Sciatic nerve (tissue), 2 donors: ENCODE data around the gene NLGN1. TPM values are rescaled to one million over a fixed set of nuclear protein-coding genes. Genes with fewer than 3 reads are reported as not detected.

Experiments
- ATAC-seq: fragments of 200-7000 bp; cut with Tn5 transposase; one replicate; pipeline ENCODE4 v1.9.1; 2020; ENCODE audit warnings: mild to moderate bottlenecking, moderate library complexity
- DNase-seq: peaks from one replicate; pipeline ENCODE4 v3.0.0-alpha.2; 2020; ENCODE audit warnings: low spot score
- intact Hi-C: fragments of 100-400 bp; cut with DNase I; formaldehyde crosslinking; loops from one replicate; pipeline ENCODE4 v1.14.2; 2022
- total RNA-seq: library from RNA; stranded (reverse); fragmentation: NEBNext Ultra II Directional; extraction: Animal tissue kit (Norgen Biotek cat#: 25700); gene quantifications from one replicate; pipeline ENCODE4 v1.2.1, GENCODE V29; 2021
- donor health status: DM: no; HTN: no; CAD: no.
- donor health status: DM: no; HTN: no; CAD: no.

The NLGN1 gene
- total RNA-seq, 1 donor from 2014 or later, result 26.0 TPM

GRCh38 chr3:173983343-173983742, 585.8 kb downstream of the NLGN1 start:
- intact Hi-C loops, result no loop called here
- DNase-seq (no peak), ATAC-seq (no peak)

- intact Hi-C loops, result no loop called here
- DNase-seq, result no peak
- ATAC-seq, result no peak
These were observed 589.4 kb downstream of the NLGN1 start for GRCh38 chr3:173986861-173987410.

DNA sequence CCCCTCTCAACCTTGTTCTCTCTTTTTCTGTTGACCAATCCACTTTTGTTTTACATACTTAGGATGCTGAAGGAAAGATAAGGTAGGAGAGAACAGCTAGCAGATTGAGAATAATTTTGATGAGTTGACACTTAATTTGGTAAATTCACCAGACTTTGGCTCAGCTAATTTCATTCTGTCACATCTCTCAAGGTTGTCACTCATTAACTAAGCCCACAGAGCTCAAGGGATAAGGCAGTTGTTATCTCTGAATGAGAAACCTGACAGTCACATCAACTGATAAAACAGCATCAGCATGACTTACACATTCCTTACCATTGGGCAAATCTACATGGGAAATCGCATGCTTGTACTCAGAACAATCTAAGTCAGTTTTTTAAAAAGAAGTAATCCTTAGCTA, 591.4 kb downstream of the NLGN1 start:
- DNase-seq, result no peak
- no peak for ATAC-seq
- intact Hi-C loops, result no loop called here

DNA sequence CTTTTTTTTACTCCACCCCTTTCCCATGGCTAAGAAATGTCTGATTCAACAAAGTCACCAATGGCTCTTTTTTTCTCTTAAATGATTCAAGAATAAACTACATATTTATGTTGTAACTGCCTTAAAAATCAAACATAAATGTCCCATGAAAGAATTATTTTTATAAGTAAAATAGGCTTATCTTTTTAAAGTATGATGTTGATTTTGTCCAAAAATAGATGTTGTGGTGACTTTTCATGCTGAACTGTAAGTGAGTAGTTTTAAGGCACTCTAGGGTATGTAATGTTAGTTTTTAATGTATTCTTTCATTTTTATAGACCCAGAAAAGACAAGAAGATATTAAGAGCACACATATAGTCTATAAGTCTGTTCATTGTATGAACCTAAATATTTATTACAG, 594.9 kb downstream of the NLGN1 start:
- intact Hi-C loops, result no loop called here
- no peak for ATAC-seq
- no peak for DNase-seq

DNA sequence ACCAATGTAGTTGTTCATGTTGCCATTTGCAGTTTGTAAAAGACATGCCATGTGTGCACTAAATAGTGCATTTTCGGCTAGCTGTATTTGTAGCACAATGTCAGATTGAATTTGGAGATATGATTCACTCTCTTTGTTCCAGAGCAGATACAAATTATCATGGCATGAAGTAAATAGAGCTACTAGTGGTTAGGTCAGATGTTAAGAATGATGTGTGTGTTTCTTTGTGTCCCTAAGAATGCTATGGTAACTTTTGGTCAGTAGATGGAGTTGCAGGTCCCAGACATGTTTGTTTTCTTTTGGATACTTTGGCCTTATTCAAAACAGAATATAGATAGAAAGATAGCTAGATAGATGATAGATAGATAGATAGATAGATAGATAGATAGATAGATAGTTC, 595.8 kb downstream of the NLGN1 start:
- ATAC-seq (peak; percentile 45), DNase-seq (no peak)
- intact Hi-C loops, result no loop called here

DNA sequence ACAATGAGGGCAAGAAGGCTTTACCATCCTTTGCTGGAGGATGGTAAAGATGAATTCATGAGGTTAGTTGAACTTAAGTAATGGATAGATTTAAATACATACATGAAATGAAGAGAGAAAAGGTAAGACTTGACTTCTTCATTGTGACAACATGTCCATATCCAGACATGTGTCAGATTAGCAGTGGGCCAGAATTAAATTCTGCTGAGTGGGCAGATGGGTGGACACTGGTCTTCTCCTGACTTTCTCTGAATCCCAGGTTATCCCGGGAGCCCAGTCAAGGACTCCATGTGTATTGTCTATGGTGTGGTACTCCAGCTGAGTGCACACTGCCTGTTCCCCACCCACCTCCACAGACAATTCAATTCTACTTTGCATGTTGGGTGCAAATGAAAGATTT, 603.1 kb downstream of the NLGN1 start:
- ATAC-seq, result no peak
- no peak for DNase-seq
- intact Hi-C loops, result no loop called here

- intact Hi-C loops, result no loop called here
- ATAC-seq (no peak), DNase-seq (no peak)
These were observed 605.0 kb downstream of the NLGN1 start for GRCh38 chr3:174002543-174002942.

DNA sequence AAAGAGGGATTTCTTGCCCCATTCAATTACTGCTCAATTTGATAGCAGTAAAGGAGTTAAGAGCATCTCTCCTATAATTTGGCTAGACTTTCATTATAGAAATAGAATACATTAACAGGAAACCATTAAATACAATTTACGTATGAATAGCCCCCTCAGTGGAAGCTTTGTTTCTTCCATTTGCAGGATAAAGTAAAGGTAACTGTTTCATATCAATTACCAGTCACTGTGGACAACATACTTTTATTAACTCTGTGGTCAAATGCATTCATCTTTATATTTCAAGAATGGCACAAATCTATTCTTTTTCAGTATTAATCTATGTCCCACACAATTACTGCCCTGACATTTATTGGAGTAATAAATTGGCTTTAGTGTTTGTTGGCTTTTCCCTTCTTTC, 613.4 kb downstream of the NLGN1 start:
- DNase-seq (no peak), ATAC-seq (no peak)
- intact Hi-C loops, result no loop called here

DNA sequence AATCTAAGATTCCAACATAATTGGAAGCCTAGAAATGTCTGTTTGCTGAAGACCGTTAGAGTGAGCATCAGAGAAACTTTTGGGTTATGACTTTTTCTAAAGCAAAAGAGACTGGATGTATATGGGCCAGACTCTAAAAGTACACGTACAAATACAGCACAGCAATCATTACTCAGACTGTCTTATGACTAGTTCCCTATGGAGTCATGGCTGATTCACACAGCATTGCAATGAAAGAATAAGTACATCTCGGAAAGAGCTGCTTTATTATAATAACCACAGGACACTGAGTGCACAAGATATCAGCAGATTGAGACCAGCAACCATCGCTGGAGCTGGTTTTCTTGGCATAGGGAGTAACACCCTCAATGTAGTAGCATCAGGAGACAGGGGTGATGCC, 618.6 kb downstream of the NLGN1 start:
- DNase-seq (no peak), ATAC-seq (no peak)
- intact Hi-C loops, result no loop called here

DNA sequence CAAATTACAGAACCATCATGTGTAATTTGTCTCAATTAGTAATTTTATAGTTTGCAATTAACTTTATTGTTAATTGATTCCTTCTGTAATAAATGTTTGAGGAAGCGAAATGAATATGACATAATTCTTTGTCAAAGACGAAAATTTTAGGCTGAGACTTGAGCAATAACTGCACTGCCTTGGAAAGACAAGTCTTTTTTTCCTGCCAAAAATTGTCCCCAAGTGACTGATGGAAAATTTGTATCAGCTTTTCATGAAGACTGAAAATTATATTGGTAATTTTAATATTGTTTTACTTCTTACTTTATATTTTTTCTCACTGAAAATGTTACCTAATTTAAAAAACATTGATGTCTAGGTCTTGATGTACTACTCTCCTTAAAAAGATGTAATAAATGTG, 622.6 kb downstream of the NLGN1 start:
- DNase-seq, result no peak
- no peak for ATAC-seq
- intact Hi-C loops, result no loop called here

DNA sequence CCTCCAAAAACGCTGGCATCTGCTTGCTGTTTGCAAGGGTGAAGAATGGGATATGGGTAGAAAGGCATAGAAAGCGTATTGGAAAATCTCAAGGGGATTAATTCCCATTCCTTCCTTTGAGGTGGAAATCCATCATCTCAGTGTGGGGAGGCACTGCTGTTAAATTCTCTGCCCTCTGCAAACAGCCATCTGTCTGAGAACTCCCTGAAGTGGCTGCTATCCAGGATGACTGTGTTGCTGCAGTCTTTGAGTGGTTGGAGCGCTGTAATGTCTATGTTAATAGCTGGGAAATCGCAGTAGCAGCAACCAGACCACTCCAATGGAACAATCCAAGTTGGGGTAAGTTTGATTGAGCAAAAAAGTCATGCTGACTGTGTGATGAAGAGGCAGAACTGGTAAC, 625.9 kb downstream of the NLGN1 start:
- ATAC-seq (no peak), DNase-seq (no peak)
- intact Hi-C loops, result no loop called here

DNA sequence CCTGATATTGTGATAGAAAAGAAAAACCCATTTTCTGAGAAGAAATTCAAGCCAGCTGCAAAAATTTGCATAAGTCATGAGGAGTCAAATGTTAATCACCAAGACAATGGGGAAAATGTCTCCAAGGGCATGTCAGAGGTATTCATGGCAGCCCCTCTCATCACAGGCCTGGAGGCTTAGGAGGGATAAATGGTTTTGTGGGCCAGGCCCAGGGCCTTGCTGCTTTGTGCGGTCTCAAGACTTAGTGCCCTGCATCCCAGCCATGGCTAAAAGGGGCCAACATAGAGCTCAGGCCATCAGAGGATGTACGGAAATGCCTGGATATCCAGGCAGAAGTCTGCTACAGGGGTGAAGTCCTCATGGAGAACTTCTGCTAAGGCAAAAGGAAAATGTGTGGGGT, 631.1 kb downstream of the NLGN1 start:
- intact Hi-C loops, result no loop called here
- DNase-seq (no peak), ATAC-seq (no peak)

- ATAC-seq (no peak), DNase-seq (no peak)
- intact Hi-C loops, result no loop called here
These were observed 637.9 kb downstream of the NLGN1 start for GRCh38 chr3:174035328-174035886.

GRCh38 chr3:174046311-174046710, 648.8 kb downstream of the NLGN1 start:
- intact Hi-C loops, result no loop called here
- no peak for ATAC-seq
- no peak for DNase-seq

DNA sequence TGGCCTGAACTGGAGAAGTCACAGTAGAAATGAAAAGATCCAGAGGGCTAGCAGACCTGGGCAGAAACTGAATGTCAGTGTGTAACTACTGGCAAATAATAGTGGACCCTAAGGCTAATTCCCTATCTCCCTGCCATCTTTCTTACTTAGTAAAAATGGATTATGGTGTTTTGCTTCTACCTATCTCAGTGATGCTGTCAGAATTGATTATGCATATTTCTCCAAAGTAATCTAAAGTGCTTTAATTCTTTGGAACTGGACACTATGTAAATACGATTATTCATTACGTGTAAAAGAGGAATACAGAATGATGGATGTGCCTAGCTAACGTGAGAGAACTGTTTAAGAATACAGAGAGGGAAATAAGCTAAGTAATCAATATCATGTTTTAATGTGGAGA, 651.9 kb downstream of the NLGN1 start:
- no peak for ATAC-seq
- DNase-seq, result no peak
- intact Hi-C loops, result no loop called here

- DNase-seq, result no peak
- intact Hi-C loops, result no loop called here
- ATAC-seq, result no peak
These were observed 653.6 kb downstream of the NLGN1 start for GRCh38 chr3:174051191-174051590.

GRCh38 chr3:174058804-174059203, 661.3 kb downstream of the NLGN1 start:
- intact Hi-C loops, result no loop called here
- ATAC-seq (no peak), DNase-seq (no peak)

- intact Hi-C loops, result no loop called here
- ATAC-seq, result no peak
These were observed 662.9 kb downstream of the NLGN1 start for GRCh38 chr3:174060431-174060830.

DNA sequence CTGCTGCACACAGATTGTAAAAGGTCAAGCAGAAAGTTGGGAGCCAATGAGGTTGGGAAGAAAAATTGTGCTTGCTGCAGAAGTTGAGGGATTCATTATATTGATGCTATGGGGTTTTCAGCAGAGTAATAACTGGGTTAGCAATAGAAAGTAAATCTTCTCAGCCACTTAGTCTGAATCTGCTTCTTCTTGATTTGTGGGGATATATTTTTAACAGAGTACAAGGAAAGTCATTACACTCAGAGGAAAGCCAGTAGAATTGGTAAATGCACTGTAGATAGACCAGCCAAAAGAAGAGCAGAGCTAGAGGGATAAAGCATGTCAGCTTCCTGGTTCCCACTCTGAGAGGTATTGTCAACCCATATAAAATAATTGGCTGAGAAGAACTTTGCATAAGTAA, 663.6 kb downstream of the NLGN1 start:
- no peak for ATAC-seq
- no peak for DNase-seq
- intact Hi-C loops, result no loop called here

More at GRCh38 chr3:174060431-174060830, 662.9 kb downstream of the NLGN1 start:
- DNase-seq, result no peak

DNA sequence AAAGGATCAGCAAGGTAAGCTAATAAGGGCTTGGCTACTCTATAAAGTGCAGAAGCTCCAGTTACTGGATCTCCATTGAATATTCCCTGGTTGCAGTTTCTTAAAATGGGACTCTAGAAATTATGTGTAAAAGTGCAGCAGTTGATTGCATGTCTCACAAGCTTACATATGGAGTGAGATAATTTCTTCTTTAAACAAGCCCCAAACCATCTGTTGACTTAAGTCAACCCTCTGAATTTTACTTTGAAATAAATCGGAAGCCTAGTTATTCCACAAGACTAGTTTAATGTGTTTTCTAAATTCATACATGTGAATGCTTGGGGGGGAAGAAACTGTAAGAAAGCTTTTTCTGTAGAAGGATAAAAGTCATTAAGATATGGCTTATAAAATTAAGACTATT, 664.2 kb downstream of the NLGN1 start:
- intact Hi-C loops, result no loop called here
- DNase-seq (no peak), ATAC-seq (no peak)

GRCh38 chr3:174062923-174063322, 665.4 kb downstream of the NLGN1 start:
- ATAC-seq (no peak), DNase-seq (no peak)
- intact Hi-C loops, result no loop called here

GRCh38 chr3:174068035-174068434, 670.5 kb downstream of the NLGN1 start:
- ATAC-seq (no peak), DNase-seq (no peak)
- intact Hi-C loops, result no loop called here
